GM18951 (cell line): ENCODE data around the gene TANGO6.

Source experiments
- POLR2A ChIP-seq: IDR thresholded peaks from 4 replicates; pipeline ENCODE4 v1.6.1; 2011; ENCODE audit warnings: mild to moderate bottlenecking; ENCODE audit not compliant: insufficient read length, insufficient read depth; ENCODE audit errors: extremely low read depth
- in situ Hi-C: fragments of 300-500 bp; cut with MboI; formaldehyde crosslinking; loops from one replicate; pipeline ENCODE4 v1.12.0; 2022; ENCODE audit warnings: low sequenced_read_pairs, mixed read lengths, inconsistent platforms; ENCODE audit not compliant: unreplicated experiment

TANGO6 gene

GRCh38 chr16:69085032-69085695 lies 241.8 kb downstream of the TANGO6 start:
- no peak for TF ChIP-seq POLR2A
- in situ Hi-C loops: no loop called here

- TF ChIP-seq POLR2A: no peak
- in situ Hi-C loops: no loop called here
Measured at GRCh38 chr16:69087161-69087581, 243.8 kb downstream of the TANGO6 start.

- TF ChIP-seq POLR2A: no peak
- in situ Hi-C loops: no loop called here
Measured at GRCh38 chr16:69088684-69089083, 245.4 kb downstream of the TANGO6 start.

GRCh38 chr16:69089091-69089910 lies 246.0 kb downstream of the TANGO6 start:
- in situ Hi-C loops: no loop called here
- no peak for TF ChIP-seq POLR2A

- in situ Hi-C loops: no loop called here
- TF ChIP-seq POLR2A: no peak
Measured at GRCh38 chr16:69093974-69094373, 250.6 kb downstream of the TANGO6 start.

GRCh38 chr16:69094501-69094900 lies 251.2 kb downstream of the TANGO6 start:
- in situ Hi-C loops: no loop called here
- no peak for TF ChIP-seq POLR2A

GRCh38 chr16:69095193-69095592 lies 251.9 kb downstream of the TANGO6 start:
- TF ChIP-seq POLR2A: no peak
- in situ Hi-C loops: no loop called here

- in situ Hi-C loops: loop anchor here (25.0 kb wide), 2 partner anchors 188 to 263 kb away; partner anchors contain the start of gene TANGO6
- TF ChIP-seq POLR2A: no peak
Measured at GRCh38 chr16:69100071-69100691, 256.9 kb downstream of the TANGO6 start.

- in situ Hi-C loops: loop anchor here (25.0 kb wide), 2 partner anchors 193 to 268 kb away; partner anchors contain the start of gene TANGO6
- TF ChIP-seq POLR2A: no peak
Measured at GRCh38 chr16:69105501-69106361, 262.4 kb downstream of the TANGO6 start, which contains the start of gene HAS3. Gene HAS3, plus strand, starts transcription at chr16:69105653. Its CDS starts 3,743 bp downstream, at chr16:69109396.

GRCh38 chr16:69106491-69107315 lies 263.4 kb downstream of the TANGO6 start:
- no peak for TF ChIP-seq POLR2A
- in situ Hi-C loops: loop anchor here (25.0 kb wide), 2 partner anchors 194 to 269 kb away; partner anchors contain the start of gene TANGO6

GRCh38 chr16:69107316-69107962 lies 264.1 kb downstream of the TANGO6 start:
- in situ Hi-C loops: loop anchor here (25.0 kb wide), 2 partner anchors 195 to 270 kb away; partner anchors contain the start of gene TANGO6
- no peak for TF ChIP-seq POLR2A
